Effector CD4-positive, alpha-beta T cell (primary cell): ENCODE results near the gene GABARAP.

Source experiments
- DNase-seq: peaks from one replicate; pipeline ENCODE4 v3.0.0-alpha.2; 2020

Gene GABARAP

GRCh38 chr17:7239091-7240027 lies 2.9 kb downstream of the GABARAP start, which contains the start of gene PHF23:
PHF23 (minus strand) TSS chr17:7239457; CDS start chr17:7239279, 178 bp downstream.
- peak; percentile 93 for DNase-seq

GRCh38 chr17:7238420-7239090 lies 3.7 kb downstream of the GABARAP start:
- no peak for DNase-seq

- peak; percentile 65 for DNase-seq
These were observed 4.4 kb downstream of the GABARAP start for GRCh38 chr17:7237761-7238419.

GRCh38 chr17:7237266-7237760 lies 4.9 kb downstream of the GABARAP start:
- DNase-seq = no peak

GRCh38 chr17:7236808-7237207 lies 5.4 kb downstream of the GABARAP start:
- no peak for DNase-seq

GRCh38 chr17:7235693-7236665 lies 6.3 kb downstream of the GABARAP start:
- DNase-seq = no peak

GRCh38 chr17:7234083-7234951 lies 7.9 kb downstream of the GABARAP start, which contains the start of gene DVL2:
DVL2 (minus strand) TSS chr17:7234517; CDS start chr17:7234262, 255 bp downstream.
- DNase-seq = peak; percentile 94

GRCh38 chr17:7233701-7234082 lies 8.6 kb downstream of the GABARAP start:
- DNase-seq = no peak

- DNase-seq = no peak
These were observed 10.1 kb downstream of the GABARAP start for GRCh38 chr17:7232114-7232513.

GRCh38 chr17:7229504-7229903 lies 12.7 kb downstream of the GABARAP start:
- no peak for DNase-seq

GRCh38 chr17:7228920-7229319 lies 13.3 kb downstream of the GABARAP start:
- no peak for DNase-seq

- no peak for DNase-seq
These were observed 15.2 kb downstream of the GABARAP start for GRCh38 chr17:7226721-7227710.

DNA sequence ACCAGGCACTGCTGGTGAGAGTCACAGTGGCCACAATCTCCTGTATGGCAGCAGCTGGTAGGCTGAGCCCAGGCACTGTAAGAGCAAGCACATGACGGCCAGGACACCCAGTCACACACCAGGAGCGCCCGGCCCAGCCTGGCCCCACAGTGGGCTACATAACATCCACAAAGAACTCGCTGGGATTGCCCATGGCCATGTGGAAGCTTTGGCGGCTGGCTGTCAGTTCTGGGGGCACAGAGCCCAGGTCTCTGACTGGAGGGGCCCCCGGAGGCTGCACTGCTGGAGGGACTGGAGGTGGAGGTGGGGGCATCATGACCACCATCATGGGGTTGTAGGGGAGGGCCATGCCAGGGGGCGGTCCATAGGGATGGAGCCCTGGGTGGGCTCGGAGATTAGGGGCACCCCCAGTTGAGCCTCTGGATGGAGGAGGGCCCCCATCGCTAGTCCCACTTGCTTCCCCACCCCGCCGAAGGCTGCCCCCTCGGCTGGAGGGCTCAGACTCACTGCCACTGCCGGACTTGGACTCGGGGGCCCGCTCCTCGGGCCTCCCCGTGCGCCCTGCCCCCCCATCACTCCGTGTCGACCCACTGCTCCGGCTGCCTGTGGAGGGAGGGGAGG lies 16.4 kb downstream of the GABARAP start:
- DNase-seq = no peak

DNA sequence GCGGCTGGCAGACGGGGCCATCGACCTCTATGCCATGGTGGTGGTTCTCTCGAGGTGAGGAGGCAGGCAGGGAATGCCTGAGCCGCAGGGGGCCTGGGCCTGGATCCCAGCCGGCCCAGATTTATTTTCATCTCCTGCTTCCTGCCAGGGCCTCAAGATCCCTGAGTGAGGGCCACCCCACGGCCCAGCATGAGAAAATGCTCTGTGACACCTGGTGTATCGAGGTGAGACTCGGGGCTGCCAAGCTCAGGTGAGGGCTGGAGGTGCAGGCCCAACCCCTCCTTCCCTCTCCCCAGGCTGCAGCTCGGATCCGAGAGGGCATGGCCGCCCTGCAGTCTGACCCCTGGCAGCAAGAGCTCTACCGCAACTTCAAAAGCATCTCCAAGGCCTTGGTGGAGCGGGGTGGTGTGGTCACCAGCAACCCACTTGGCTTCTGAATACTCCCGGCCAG lies 17.6 kb downstream of the GABARAP start:
- DNase-seq = no peak

- DNase-seq = no peak
These were observed 18.1 kb downstream of the GABARAP start for GRCh38 chr17:7224110-7224509.

- DNase-seq = no peak
These were observed 18.9 kb downstream of the GABARAP start for GRCh38 chr17:7223375-7223774.

DNA sequence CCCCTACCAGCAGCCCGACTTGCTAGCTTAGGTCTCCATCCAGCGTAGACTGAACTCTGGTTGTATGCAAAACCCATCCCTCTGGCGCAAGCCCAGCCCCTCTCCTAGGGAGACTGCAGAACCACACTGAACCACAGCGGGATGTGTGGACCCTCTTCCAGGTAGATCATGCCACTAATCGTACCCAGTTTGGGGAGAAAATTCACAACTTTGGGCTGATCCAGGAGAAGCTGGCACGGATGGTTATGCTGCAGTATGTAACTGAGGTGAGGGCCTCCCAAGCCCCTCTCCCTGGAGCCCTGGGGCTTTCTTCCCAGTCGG lies 19.3 kb downstream of the GABARAP start:
- DNase-seq = no peak

DNA sequence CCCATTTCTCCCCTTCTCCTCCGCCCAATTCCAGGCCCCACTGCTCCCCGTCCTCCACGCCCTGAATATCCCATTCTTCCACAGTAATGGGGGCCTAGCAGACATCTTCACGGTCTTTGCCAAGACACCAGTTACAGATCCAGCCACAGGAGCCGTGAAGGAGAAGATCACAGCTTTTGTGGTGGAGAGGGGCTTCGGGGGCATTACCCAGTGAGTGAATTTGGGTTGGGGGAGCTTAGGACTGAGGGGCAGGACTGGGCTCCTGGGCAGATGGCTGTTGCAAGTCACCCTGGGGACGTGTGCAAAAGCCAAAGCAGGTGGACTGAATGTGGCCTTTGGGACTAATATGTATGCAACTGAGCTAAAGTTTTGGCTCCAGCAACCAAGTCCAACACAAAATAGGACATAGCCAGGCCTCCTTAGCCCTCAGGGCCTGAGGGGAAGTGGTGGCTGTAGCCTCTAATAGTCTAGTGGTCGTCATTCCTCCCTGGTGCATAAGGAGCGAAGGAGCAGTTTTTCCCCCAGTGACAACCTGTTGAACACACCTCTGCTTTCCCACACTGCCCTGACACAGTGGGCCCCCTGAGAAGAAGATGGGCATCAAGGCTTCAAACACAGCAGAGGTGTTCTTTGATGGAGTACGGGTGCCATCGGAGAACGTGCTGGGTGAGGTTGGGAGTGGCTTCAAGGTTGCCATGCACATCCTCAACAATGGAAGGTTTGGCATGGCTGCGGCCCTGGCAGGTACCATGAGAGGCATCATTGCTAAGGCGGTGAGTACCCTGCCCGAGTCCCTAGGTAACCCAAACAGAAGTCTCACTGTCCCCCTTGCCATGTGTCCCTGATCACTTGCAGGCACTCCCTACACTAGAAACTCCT lies 19.9 kb downstream of the GABARAP start:
- DNase-seq = no peak
